Adrenal gland (tissue), 12 donors: Measurements from ENCODE around the gene RRP1. TPM values are rescaled to one million over a fixed set of nuclear protein-coding genes. Genes with fewer than 3 reads are reported as not detected.

ENCODE experiments used
- DNase-seq, 7 donors: peaks; one replicate each; pipeline ENCODE4 v3.0.0-alpha.2; 2019 to 2020
- H3K27ac ChIP-seq, 5 donors: fragments of 200-600 bp; sonication (generic) in 4 of 5; 1 replicate in 3 of 5; 2 replicates in 2 of 5; pipeline versions ENCODE4 v1.5.1 to v1.8.0; 2016 to 2020; ENCODE audit warnings: mild to moderate bottlenecking in 1 of 5
- H3K27me3 ChIP-seq: fragments of 200-600 bp; 2 replicates; pipeline ENCODE4 v1.8.0; 2021
- H3K36me3 ChIP-seq, 2 donors: fragments of 200-600 bp; replicated peaks in 1 of 2; 1 replicate in 1 of 2; 2 replicates in 1 of 2; pipeline versions ENCODE4 v1.5.1 to v1.8.0; 2018 to 2022
- H3K4me1 ChIP-seq, 2 donors: fragments of 200-600 bp; replicated peaks in 1 of 2; 1 replicate in 1 of 2; 2 replicates in 1 of 2; pipeline versions ENCODE4 v1.5.1 to v1.8.0; 2018 to 2021
- H3K4me3 ChIP-seq, 4 donors: fragments of 200-600 bp; sonication (generic) in 3 of 4; one replicate each; pipeline ENCODE4 v1.5.1; 2016 to 2018
- H3K9me3 ChIP-seq, 3 donors: fragments of 200-600 bp; sonication (generic) in 1 of 3; replicated peaks in 1 of 3; 1 replicate in 2 of 3; 2 replicates in 1 of 3; pipeline versions ENCODE4 v1.5.1 to v1.8.0; 2016 to 2021
- POLR2A ChIP-seq, 2 donors: fragments of 450-650 bp; IDR thresholded peaks; one replicate each; pipeline ENCODE4 v1.6.1; 2017; ENCODE audit warnings: antibody characterized with exemption in 2 of 2, mild to moderate bottlenecking in 2 of 2, moderate library complexity in 1 of 2
- WGBS, 4 donors: extraction: QIAGEN DNeasy Blood & Tissue Kit in 2 of 4; methylation state at CpG; one replicate each; pipeline versions ENCODE4 v1.1.5 to v1.1.7; 2013 to 2017; 5-methylcytosine and 5-hydroxymethylcytosine counted together
- intact Hi-C, 2 donors: fragments of 100-400 bp; cut with DNase I; formaldehyde crosslinking; loops; one replicate each; pipeline versions ENCODE4 v1.14.1 to v1.15.0; 2022 to 2023
- polyA plus RNA-seq, 3 donors: library from polyadenylated mRNA; stranded (reverse); fragments of 200-250 nt in 2 of 3; fragments of 350-450 nt in 1 of 3; fragmentation: Illumina TruSeq in 1 of 3; extraction: RNeasy Lipid Tissue Mini Kit (QIAGEN cat#74804) in 1 of 3; gene quantifications; one replicate each; pipeline ENCODE4 v1.2.3, GENCODE V29; 2013 to 2014
- small RNA-seq, 2 donors: library from RNA; depleted of rRNA; stranded (forward); fragments of <200 nt; gene quantifications; one replicate each; pipeline ENCODE3, GENCODE V24; 2016
- total RNA-seq, 9 donors: library from RNA; depleted of rRNA in 4 of 9; stranded (reverse); fragments of >200 nt in 4 of 9; fragments of 120-200 nt in 1 of 9; fragmentation: NEBNext Ultra II Directional in 1 of 9; extraction: Animal tissue kit (Norgen Biotek cat#: 25700) in 1 of 9; gene quantifications; one replicate each; pipeline versions ENCODE4 v1.1.0 to v1.2.4, GENCODE V29; 2013 to 2023
- TF ChIP-seq, protein P1 (sequence below), 6 experiments: fragments of 450-650 bp in 4 of 6; fragments of 200-600 bp in 2 of 6; sonication (generic) in 1 of 6; IDR thresholded peaks; 1 replicate in 5 of 6; 2 replicates in 1 of 6; pipeline versions ENCODE4 v1.5.1 to v1.8.0; 2016 to 2021; ENCODE audit warnings: antibody characterized with exemption in 6 of 6, mild to moderate bottlenecking in 2 of 6, moderate library complexity in 1 of 6
- donor health status: healthy with polysubstance abuse.
- donor health status: Bipolar disorder and iron deficiency.
- donor health status: DM: yes; HTN: yes; CAD: no.
- donor health status: DM: no; HTN: no; CAD: no.
- donor health status: DM: no; HTN: no; CAD: no.
- donor health status: DM: yes; HTN: yes; CAD: no.

The RRP1 gene
- total and polyA plus RNA-seq, 12 donors: 12.8 to 29.8 (median 19.8) TPM

DNA sequence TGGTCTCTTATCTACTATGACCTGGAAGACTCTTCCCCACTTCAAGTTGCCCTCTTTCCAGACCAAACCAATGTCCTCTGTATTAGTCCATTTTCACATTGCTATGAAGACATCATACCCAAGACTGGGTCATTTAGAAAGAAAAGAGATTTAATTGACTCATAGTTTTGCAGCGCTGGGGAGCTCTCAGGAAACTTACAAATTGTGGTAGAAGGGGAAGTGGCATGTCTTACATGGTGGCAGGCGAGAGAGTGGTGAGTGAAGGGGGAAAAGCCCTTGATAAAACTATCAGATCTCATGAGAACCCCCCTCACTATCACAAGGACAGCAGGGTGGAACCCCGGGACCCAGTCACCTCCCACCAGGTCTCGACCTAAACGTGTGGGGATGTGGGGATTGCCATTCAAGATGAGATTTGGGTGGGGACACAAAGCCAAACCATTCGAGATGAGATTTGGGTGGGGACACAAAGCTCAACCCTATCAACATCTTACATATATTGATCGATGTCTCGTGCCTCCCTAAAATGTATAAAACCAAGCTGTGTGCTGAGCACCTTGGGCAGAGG lies 61.4 kb downstream of the RRP1 start:
- no peaks in the 10 kb centered on the region for H3K9me3 ChIP-seq
- no peaks in the 10 kb centered on the region for H3K4me1 ChIP-seq
- H3K27me3 ChIP-seq: no peaks in the 10 kb centered on the region
- intact Hi-C loops: no loop called here
- 73 to 84% (median 80%) methylated on average over 8 of the region's 8 CpGs for WGBS, 4 donors
- H3K27ac ChIP-seq: no peak overlapping the region
- no peak for DNase-seq
- no peak overlapping the region for H3K4me3 ChIP-seq
- TF ChIP-seq POLR2A (IDR thresholded peaks at IDR 0.05): no peak
- TF ChIP-seq, protein P1, sequence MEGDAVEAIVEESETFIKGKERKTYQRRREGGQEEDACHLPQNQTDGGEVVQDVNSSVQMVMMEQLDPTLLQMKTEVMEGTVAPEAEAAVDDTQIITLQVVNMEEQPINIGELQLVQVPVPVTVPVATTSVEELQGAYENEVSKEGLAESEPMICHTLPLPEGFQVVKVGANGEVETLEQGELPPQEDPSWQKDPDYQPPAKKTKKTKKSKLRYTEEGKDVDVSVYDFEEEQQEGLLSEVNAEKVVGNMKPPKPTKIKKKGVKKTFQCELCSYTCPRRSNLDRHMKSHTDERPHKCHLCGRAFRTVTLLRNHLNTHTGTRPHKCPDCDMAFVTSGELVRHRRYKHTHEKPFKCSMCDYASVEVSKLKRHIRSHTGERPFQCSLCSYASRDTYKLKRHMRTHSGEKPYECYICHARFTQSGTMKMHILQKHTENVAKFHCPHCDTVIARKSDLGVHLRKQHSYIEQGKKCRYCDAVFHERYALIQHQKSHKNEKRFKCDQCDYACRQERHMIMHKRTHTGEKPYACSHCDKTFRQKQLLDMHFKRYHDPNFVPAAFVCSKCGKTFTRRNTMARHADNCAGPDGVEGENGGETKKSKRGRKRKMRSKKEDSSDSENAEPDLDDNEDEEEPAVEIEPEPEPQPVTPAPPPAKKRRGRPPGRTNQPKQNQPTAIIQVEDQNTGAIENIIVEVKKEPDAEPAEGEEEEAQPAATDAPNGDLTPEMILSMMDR (IDR thresholded peaks at IDR 0.05): no peak
- H3K36me3 ChIP-seq: no peaks in the 10 kb centered on the region

DNA sequence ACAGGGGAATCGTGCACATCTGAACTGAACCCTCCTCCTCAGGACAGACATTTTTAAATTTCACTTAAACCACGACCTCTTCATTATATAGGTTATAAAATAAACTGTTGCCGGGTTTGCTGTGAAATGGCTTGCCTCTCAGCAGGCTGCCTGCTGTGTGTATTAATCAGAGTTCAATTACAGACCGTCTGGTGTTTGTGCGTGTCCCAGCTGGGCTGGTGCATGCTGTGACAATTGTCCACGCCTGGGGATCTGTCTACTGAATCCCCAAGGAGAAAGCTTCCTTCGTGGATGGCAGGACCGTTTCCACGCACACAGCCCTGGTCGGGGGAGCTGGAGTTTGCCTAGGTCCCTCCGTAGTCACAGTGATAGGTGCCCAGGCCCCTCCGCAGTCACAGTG lies 62.2 kb downstream of the RRP1 start:
- Histone ChIP-seq H3K27ac (no peak overlapping the region), H3K36me3 (no peaks in the 10 kb centered on the region), H3K4me3 (no peak overlapping the region), H3K27me3 (no peaks in the 10 kb centered on the region), H3K9me3 (no peaks in the 10 kb centered on the region), H3K4me1 (no peaks in the 10 kb centered on the region)
- DNase-seq: no peak
- 79 to 86% (median 84%) methylated on average over 9 to 12 of the region's 12 CpGs for WGBS, 4 donors
- intact Hi-C loops: no loop called here
- TF ChIP-seq POLR2A (IDR thresholded peaks at IDR 0.05): no peak
- TF ChIP-seq, protein P1 (IDR thresholded peaks at IDR 0.05): no peak

DNA sequence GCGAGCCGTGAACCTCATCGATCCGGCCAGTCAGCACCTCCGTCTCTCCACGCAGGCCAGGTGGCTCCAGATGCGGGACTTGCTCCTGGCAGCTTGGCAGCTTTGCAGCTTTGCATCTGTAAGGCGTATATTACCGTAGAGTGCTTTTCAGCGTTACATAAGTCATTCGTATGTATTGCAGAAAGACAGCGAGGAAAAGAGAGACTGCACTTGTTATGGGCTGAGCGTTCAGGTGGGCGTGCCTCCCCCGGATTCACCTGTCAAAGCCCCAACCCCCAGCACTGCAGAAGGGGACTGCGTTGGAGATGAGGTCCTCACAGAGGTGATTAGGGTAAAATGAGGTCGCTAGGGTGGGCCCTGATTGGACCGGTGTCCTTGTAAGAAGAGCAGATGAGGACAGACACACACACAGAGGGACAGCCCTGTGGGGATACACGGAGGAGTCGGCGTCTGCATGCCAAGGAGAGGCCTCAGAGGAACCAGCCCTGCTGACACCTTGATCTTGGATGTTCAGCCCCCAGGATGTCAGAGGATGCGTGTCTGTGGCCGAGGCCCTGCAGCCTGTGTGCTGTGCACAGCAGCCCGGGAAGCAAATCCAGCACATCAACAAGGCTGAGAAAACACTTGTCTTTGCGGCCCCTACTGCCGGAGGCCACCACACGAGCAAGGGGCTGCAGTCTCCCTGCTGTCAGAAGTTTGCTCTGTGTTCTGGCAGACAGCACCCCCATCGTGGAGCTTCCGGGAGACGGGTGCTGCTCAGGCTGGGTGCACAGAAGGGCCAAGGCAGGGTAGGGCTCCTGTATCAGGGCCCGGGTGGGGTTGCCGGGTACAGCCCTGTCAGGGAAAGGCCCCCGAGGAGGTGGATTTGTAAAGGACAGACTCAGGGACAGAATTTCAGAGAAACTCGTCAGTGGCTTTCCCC lies 64.7 kb downstream of the RRP1 start:
- Histone ChIP-seq H3K27ac (no peak overlapping the region), H3K27me3 (no peaks in the 10 kb centered on the region), H3K9me3 (no peaks in the 10 kb centered on the region), H3K36me3 (no peaks in the 10 kb centered on the region), H3K4me1 (no peaks in the 10 kb centered on the region), H3K4me3 (no peak overlapping the region)
- intact Hi-C loops: no loop called here
- TF ChIP-seq POLR2A (IDR thresholded peaks at IDR 0.05): no peak
- TF ChIP-seq, protein P1 (IDR thresholded peaks at IDR 0.05): no peak
- WGBS, 4 donors: 85 to 92% (median 90%) methylated on average over 22 to 34 of the region's 34 CpGs
- DNase-seq: no peak

Small RNA genes lying within 50 kb of the gene (small RNA-seq; reads per million reads assigned to genes)
- 0 reads per million in 2 donors for gene AP001052.1

Other genes with a start within 250 kb of the RRP1 start
- 1 to 10 TPM in 2 of 9 donors, under 1 TPM in 5, not detected in 2; 0.23 to 1.5 (median 0.47) TPM for gene HSF2BP, start 130.1 kb upstream of the RRP1 start, total RNA-seq
- under 1 TPM; 0.27 to 0.40 (median 0.35) TPM for gene HSF2BP, start 130.1 kb upstream of the RRP1 start, polyA plus RNA-seq
- 10 to 100 TPM in 8 of 9 donors, 1 to 10 TPM in 1; 7.0 to 18.6 (median 16.1) TPM for gene RRP1B, start 130.0 kb upstream of the RRP1 start, total RNA-seq
- 10 to 100 TPM in 1 of 3 donors, 1 to 10 TPM in 2; 5.7 to 12.5 (median 9.0) TPM for gene RRP1B, start 130.0 kb upstream of the RRP1 start, polyA plus RNA-seq
- 100 to 1,000 TPM in 5 of 9 donors, 10 to 100 TPM in 4; 43.0 to 202 (median 108) TPM for gene PDXK, start 70.4 kb upstream of the RRP1 start, total RNA-seq
- 10 to 100 TPM; 76.8 to 98.0 (median 92.5) TPM for gene PDXK, start 70.4 kb upstream of the RRP1 start, polyA plus RNA-seq
- 10 to 100 TPM in 8 of 9 donors, 1 to 10 TPM in 1; 9.5 to 72.0 (median 23.0) TPM for gene CSTB, start 13.3 kb upstream of the RRP1 start, total RNA-seq
- gene CSTB, start 13.3 kb upstream of the RRP1 start, polyA plus RNA-seq: 100 to 1,000 TPM; 116 to 143 (median 127) TPM
- 10 to 100 TPM; 31.1 to 88.9 (median 58.9) TPM for gene AGPAT3, start 75.6 kb downstream of the RRP1 start, total RNA-seq
- 10 to 100 TPM; 25.3 to 27.8 (median 26.0) TPM for gene AGPAT3, start 75.6 kb downstream of the RRP1 start, polyA plus RNA-seq
- 10 to 100 TPM; 17.6 to 34.3 (median 27.0) TPM for gene TRAPPC10, start 222.7 kb downstream of the RRP1 start, total RNA-seq
- gene TRAPPC10, start 222.7 kb downstream of the RRP1 start, polyA plus RNA-seq: 10 to 100 TPM in 1 of 3 donors, 1 to 10 TPM in 2; 5.2 to 24.5 (median 9.3) TPM